ENCODE data around the gene ZDHHC1. TPM values are rescaled to one million over a fixed set of nuclear protein-coding genes. Genes with fewer than 3 reads are reported as not detected.

Gene ZDHHC1
- polyA plus RNA-seq (2013, experiment 1 of 2), result 1.4 TPM
- polyA plus RNA-seq (2013, experiment 2 of 2), result 3.0 TPM

DNA sequence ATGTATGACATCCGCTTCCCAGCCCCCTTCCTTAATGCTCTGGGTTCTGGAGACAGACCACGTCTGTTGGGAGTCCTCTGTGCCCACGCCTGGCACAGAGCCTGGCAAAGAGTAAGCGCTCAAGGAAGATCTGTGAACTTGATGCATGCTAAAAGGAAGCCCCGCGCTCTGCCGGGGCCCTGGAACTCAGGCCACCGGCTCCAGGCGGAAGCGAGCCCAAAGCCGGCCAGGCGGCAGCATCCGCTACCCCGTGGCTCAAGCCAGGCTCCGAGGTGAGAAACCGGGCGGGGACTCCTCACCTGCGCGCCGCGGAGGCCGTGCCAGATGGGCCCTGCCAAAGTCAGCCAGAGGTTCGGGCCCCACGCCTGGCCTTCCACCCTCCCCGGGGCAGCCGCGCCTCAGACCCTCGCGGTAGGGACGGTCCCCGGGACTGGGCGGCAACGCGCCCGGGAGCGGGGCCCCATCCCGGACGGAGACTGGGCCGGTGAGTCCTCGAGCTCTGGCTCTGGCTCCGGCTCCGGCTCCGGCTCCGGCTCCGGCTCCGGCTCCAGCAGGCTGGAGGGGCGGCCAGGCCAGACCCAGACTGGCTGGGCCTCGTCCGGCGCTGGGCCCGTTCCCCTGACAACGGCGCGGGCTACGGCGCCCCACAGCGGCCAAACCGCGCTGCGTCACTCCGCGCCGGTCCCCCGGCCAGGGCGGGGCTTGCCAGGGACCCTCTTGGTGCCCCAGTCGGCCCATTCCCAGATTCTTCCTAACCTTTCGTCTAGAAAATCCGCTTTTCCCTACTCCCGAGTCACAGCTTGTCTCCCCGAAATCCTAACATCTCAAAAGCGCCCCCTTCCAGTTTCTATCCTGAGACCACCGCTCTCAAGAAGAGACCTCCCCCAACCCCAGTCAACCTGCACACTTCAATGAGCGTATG, at the start of gene ZDHHC1:
TSS of gene ZDHHC1 (minus strand) at position 606 of the 922 bp plus-strand sequence. CDS start 8,702 bp downstream, outside the sequence.
- 6% methylated on average over 73 of the region's 73 CpGs for WGBS
- H3K4me1 ChIP-seq (ENCODE audit: insufficient read depth, low read length), result peaks cover 3% of the 10 kb centered on the region; the same call in 1 of the 2 replicates
- no peaks in the 10 kb centered on the region for H3K36me3 ChIP-seq (ENCODE audit: insufficient read depth, low read length)
- H3K27ac ChIP-seq (ENCODE audit: low read depth, low read length), result no peak within 1 kb of the TSS
- H3K9ac ChIP-seq (ENCODE audit: low read depth, low read length), result peak within 1 kb of the TSS; percentile 78
- H3K27me3 ChIP-seq (ENCODE audit: insufficient read depth, low read length), result no peaks in the 10 kb centered on the region; the same call in 1 of the 2 replicates
- H3K4me3 ChIP-seq (ENCODE audit: low read length), result peak within 1 kb of the TSS; percentile 71
- no peaks in the 10 kb centered on the region for H3K9me3 ChIP-seq (ENCODE audit: insufficient read depth, low read depth, low read length)

- H3K9me3 ChIP-seq (ENCODE audit: insufficient read depth, low read depth, low read length), result no peaks in the 10 kb centered on the region
- H3K36me3 ChIP-seq (ENCODE audit: insufficient read depth, low read length), result 0 out of 2 replicates have a peak, but pooled peaks cover 3% of the 10 kb centered on the region
- H3K4me1 ChIP-seq (ENCODE audit: insufficient read depth, low read length), result peaks cover 3% of the 10 kb centered on the region; the same call in 1 of the 2 replicates
- H3K27ac ChIP-seq (ENCODE audit: low read depth, low read length), result no peak overlapping the region
- no peaks in the 10 kb centered on the region for H3K27me3 ChIP-seq (ENCODE audit: insufficient read depth, low read length)
- H3K9ac ChIP-seq (ENCODE audit: low read depth, low read length), result no peak overlapping the region
- no peak overlapping the region for H3K4me3 ChIP-seq (ENCODE audit: low read length)
- WGBS, result 92% methylated on average over 2 of the region's 2 CpGs
These were observed 48.3 kb upstream of the ZDHHC1 start for GRCh38 chr16:67464565-67464964.

- Histone ChIP-seq H3K27ac (ENCODE audit: low read depth, low read length) (no peak overlapping the region), H3K4me1 (ENCODE audit: insufficient read depth, low read length) (peaks cover 3% of the 10 kb centered on the region; the same call in 1 of the 2 replicates)
- WGBS, result 94% methylated on average over 4 of the region's 4 CpGs
These were observed 47.4 kb upstream of the ZDHHC1 start for GRCh38 chr16:67463691-67464090.

DNA sequence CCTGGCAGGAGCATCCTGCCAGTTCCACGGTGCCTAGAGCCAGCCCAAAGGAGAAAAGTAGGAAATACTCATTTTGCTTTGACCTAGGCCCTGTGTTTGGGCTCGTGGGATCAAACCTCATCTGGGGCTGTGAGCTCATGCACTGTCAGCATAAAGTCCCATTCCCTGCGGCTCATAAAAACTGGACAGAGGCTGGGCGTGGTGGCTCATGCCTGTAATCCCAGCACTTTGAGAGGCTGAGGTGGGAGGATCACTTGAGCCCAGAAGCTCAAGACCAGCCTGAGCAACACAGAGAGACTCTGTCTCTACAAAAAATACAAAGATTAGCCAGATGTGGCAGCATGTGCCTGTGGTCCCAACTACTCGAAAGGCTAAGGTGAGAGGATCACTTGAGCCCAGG, 46.8 kb upstream of the ZDHHC1 start:
- no peaks in the 10 kb centered on the region for H3K27me3 ChIP-seq (ENCODE audit: insufficient read depth, low read length)
- WGBS, result 95% methylated on average over 5 of the region's 5 CpGs
- peaks cover 3% of the 10 kb centered on the region; the same call in 1 of the 2 replicates for H3K4me1 ChIP-seq (ENCODE audit: insufficient read depth, low read length)
- no peak overlapping the region for H3K27ac ChIP-seq (ENCODE audit: low read depth, low read length)
- H3K4me3 ChIP-seq (ENCODE audit: low read length), result no peak overlapping the region
- H3K36me3 ChIP-seq (ENCODE audit: insufficient read depth, low read length), result 0 out of 2 replicates have a peak, but pooled peaks cover 3% of the 10 kb centered on the region
- H3K9me3 ChIP-seq (ENCODE audit: insufficient read depth, low read depth, low read length), result no peaks in the 10 kb centered on the region
- no peak overlapping the region for H3K9ac ChIP-seq (ENCODE audit: low read depth, low read length)

More at GRCh38 chr16:67463691-67464090, 47.4 kb upstream of the ZDHHC1 start:
- no peak overlapping the region for H3K4me3 ChIP-seq (ENCODE audit: low read length)
- no peak overlapping the region for H3K9ac ChIP-seq (ENCODE audit: low read depth, low read length)
- 0 out of 2 replicates have a peak, but pooled peaks cover 3% of the 10 kb centered on the region for H3K36me3 ChIP-seq (ENCODE audit: insufficient read depth, low read length)
- no peaks in the 10 kb centered on the region for H3K9me3 ChIP-seq (ENCODE audit: insufficient read depth, low read depth, low read length)
- no peaks in the 10 kb centered on the region for H3K27me3 ChIP-seq (ENCODE audit: insufficient read depth, low read length)

- no peaks in the 10 kb centered on the region for H3K9me3 ChIP-seq (ENCODE audit: insufficient read depth, low read depth, low read length)
- no peak overlapping the region for H3K4me3 ChIP-seq (ENCODE audit: low read length)
- H3K36me3 ChIP-seq (ENCODE audit: insufficient read depth, low read length), result 0 out of 2 replicates have a peak, but pooled peaks cover 3% of the 10 kb centered on the region
- H3K4me1 ChIP-seq (ENCODE audit: insufficient read depth, low read length), result peaks cover 3% of the 10 kb centered on the region; the same call in 1 of the 2 replicates
- no peak overlapping the region for H3K9ac ChIP-seq (ENCODE audit: low read depth, low read length)
- no peak overlapping the region for H3K27ac ChIP-seq (ENCODE audit: low read depth, low read length)
- H3K27me3 ChIP-seq (ENCODE audit: insufficient read depth, low read length), result no peaks in the 10 kb centered on the region
- WGBS, result 91% methylated on average over 5 of the region's 5 CpGs
These were observed 46.0 kb upstream of the ZDHHC1 start for GRCh38 chr16:67462279-67462655.

- Histone ChIP-seq H3K4me1 (ENCODE audit: insufficient read depth, low read length) (peaks cover 3% of the 10 kb centered on the region; the same call in 1 of the 2 replicates), H3K9ac (ENCODE audit: low read depth, low read length) (no peak overlapping the region), H3K9me3 (ENCODE audit: insufficient read depth, low read depth, low read length) (no peaks in the 10 kb centered on the region), H3K36me3 (ENCODE audit: insufficient read depth, low read length) (0 out of 2 replicates have a peak, but pooled peaks cover 3% of the 10 kb centered on the region), H3K4me3 (ENCODE audit: low read length) (no peak overlapping the region), H3K27me3 (ENCODE audit: insufficient read depth, low read length) (no peaks in the 10 kb centered on the region), H3K27ac (ENCODE audit: low read depth, low read length) (no peak overlapping the region)
- 93% methylated on average over 8 of the region's 8 CpGs for WGBS
These were observed 45.5 kb upstream of the ZDHHC1 start for GRCh38 chr16:67461600-67462278.

DNA sequence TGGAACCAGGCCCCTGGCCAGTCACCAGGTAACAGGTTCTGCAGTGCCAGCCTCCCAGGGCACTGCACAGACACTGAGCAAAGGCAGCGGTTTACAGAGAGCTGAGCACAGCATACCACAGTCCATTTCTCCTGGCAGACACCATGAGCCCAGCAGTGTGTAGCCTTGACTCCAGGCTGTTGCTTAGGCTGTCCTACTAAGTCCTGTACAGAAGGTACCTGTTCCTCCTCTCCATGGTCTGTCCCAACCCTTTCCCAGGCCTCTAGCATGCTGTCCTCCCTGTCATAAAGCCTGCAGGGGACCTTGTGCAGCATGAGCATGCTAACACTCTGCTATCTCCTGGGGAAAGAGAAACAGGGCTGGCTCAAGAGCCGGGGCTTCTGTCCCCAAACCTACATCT, 44.7 kb upstream of the ZDHHC1 start:
- H3K27me3 ChIP-seq (ENCODE audit: insufficient read depth, low read length), result no peaks in the 10 kb centered on the region

GRCh38 chr16:67460168-67460567, 43.9 kb upstream of the ZDHHC1 start:
- Histone ChIP-seq H3K9ac (ENCODE audit: low read depth, low read length) (no peak overlapping the region), H3K27ac (ENCODE audit: low read depth, low read length) (no peak overlapping the region), H3K36me3 (ENCODE audit: insufficient read depth, low read length) (0 out of 2 replicates have a peak, but pooled peaks cover 3% of the 10 kb centered on the region), H3K4me3 (ENCODE audit: low read length) (no peak overlapping the region), H3K27me3 (ENCODE audit: insufficient read depth, low read length) (no peaks in the 10 kb centered on the region), H3K4me1 (ENCODE audit: insufficient read depth, low read length) (no peaks in the 10 kb centered on the region), H3K9me3 (ENCODE audit: insufficient read depth, low read depth, low read length) (no peaks in the 10 kb centered on the region)
- WGBS, result 87% methylated on average over 5 of the region's 5 CpGs

More for the DNA sequence above, 44.7 kb upstream of the ZDHHC1 start:
- 0 out of 2 replicates have a peak, but pooled peaks cover 3% of the 10 kb centered on the region for H3K36me3 ChIP-seq (ENCODE audit: insufficient read depth, low read length)
- no peak overlapping the region for H3K4me3 ChIP-seq (ENCODE audit: low read length)
- no peaks in the 10 kb centered on the region for H3K9me3 ChIP-seq (ENCODE audit: insufficient read depth, low read depth, low read length)
- 90% methylated on average over 1 of the region's 2 CpGs for WGBS
- H3K4me1 ChIP-seq (ENCODE audit: insufficient read depth, low read length), result peaks cover 3% of the 10 kb centered on the region; the same call in 1 of the 2 replicates
- no peak overlapping the region for H3K9ac ChIP-seq (ENCODE audit: low read depth, low read length)
- no peak overlapping the region for H3K27ac ChIP-seq (ENCODE audit: low read depth, low read length)

DNA sequence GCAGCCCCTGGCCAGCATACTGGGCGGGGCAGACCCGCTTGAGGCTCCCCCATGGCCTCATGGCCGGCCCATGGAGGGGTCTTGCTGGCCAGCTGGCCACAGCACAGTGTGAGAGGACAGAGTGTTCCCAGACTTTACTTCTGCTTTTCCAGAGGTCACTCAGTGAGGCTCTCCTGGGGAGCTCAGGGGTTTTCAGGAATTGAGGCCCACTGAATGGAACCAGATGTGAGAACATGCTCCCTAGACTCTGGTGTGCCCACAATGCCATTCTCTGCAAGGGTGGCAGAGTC, 43.5 kb upstream of the ZDHHC1 start:
- Histone ChIP-seq H3K27ac (ENCODE audit: low read depth, low read length) (no peak overlapping the region), H3K27me3 (ENCODE audit: insufficient read depth, low read length) (no peaks in the 10 kb centered on the region), H3K36me3 (ENCODE audit: insufficient read depth, low read length) (0 out of 2 replicates have a peak, but pooled peaks cover 3% of the 10 kb centered on the region), H3K4me1 (ENCODE audit: insufficient read depth, low read length) (no peaks in the 10 kb centered on the region), H3K9me3 (ENCODE audit: insufficient read depth, low read depth, low read length) (no peaks in the 10 kb centered on the region), H3K4me3 (ENCODE audit: low read length) (no peak overlapping the region), H3K9ac (ENCODE audit: low read depth, low read length) (no peak overlapping the region)
- WGBS, result 90% methylated on average over 3 of the region's 3 CpGs

GRCh38 chr16:67459066-67459860, 43.0 kb upstream of the ZDHHC1 start:
- Histone ChIP-seq H3K36me3 (ENCODE audit: insufficient read depth, low read length) (0 out of 2 replicates have a peak, but pooled peaks cover 3% of the 10 kb centered on the region), H3K9me3 (ENCODE audit: insufficient read depth, low read depth, low read length) (no peaks in the 10 kb centered on the region), H3K9ac (ENCODE audit: low read depth, low read length) (no peak overlapping the region), H3K4me3 (ENCODE audit: low read length) (no peak overlapping the region), H3K27me3 (ENCODE audit: insufficient read depth, low read length) (no peaks in the 10 kb centered on the region), H3K4me1 (ENCODE audit: insufficient read depth, low read length) (no peaks in the 10 kb centered on the region; the same call in 1 of the 2 replicates), H3K27ac (ENCODE audit: low read depth, low read length) (no peak overlapping the region)
- 83% methylated on average over 7 of the region's 7 CpGs for WGBS

All from HUES64 (cell line).